ENCODE data around the gene MED9. TPM values are rescaled to one million over a fixed set of nuclear protein-coding genes. Genes with fewer than 3 reads are reported as not detected.

The MED9 gene
- total and polyA plus RNA-seq, 2 donors (not counting 1 experiment from before 2014, with no cell fraction given), result 10.5 to 11.7 TPM

DNA sequence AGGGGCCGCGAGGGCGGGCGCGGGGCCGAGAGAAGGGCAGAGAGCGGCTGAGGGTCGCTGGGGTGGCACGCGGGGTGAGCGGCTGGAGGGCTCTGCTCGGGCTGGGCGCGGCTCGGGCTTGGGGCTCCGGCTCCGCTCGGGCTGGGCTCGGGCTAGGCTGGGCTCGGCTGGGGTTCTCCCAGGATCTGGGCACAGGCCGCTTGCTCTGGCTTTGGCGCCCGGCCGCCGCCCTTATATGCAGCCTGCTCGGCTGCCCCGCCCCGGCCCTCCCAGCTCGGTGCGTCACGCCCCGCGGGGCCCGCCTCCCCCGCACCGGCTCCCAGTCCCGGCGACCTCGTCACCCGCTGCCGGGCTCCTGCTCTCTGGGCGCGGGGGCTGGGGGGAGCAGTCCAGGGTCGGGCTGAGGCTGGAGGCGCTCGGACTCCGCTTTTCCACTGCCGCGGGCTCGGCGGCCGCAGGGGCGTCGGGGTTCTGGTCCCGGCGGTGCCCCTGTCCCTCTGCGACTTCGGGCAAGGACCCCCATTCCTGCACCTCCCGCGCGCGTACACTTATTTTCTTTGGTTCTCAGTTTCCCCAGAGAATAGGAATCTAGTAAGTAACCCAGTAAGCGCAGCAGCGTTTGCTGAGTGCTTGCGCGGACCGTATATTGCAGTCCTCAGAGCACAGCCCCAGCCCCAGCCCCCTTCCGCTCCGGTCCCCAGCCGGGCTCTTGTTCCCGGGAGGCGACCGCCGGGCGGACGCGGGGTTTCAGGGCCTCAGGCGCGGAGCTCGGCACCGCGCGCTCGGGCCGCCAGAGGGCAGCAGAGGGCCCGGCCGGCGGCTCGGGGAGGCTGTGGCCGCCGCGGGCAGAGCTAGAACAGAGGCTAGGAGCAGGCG lies 19.6 kb downstream of the MED9 start, which contains the start of gene RASD1:
TSS of gene RASD1 (minus strand) at position 207 of the 876 bp plus-strand sequence. CDS start 214 bp downstream, outside the sequence.
- Histone ChIP-seq H2AFZ (ENCODE audit: low read length) (peak within 1 kb of the TSS; percentile 60), H3K4me2 (ENCODE audit: extremely low read depth, insufficient read depth, low read length) (peak within 1 kb of the TSS; percentile 86), H3K27me3 (ENCODE audit: control insufficient read depth, insufficient read depth, low read length) (peaks cover 3% of the 10 kb centered on the region), H3K9me3 (ENCODE audit: control insufficient read depth, insufficient read depth, low read depth, low read length) (no peaks in the 10 kb centered on the region), H3K4me3 (replicated peaks in 1 of 4; ENCODE audit: control extremely low read depth in 1 of 4, insufficient read depth in 1 of 4, low read depth in 3 of 4, low read length in 4 of 4) (peak within 1 kb of the TSS; percentile 54 to 69 (median 66)), H3K27ac (ENCODE audit: insufficient read depth, low read length) (peak within 1 kb of the TSS; percentile 64), H3K79me2 (ENCODE audit: control insufficient read depth, insufficient read depth, low read length) (no peaks in the 10 kb centered on the region), H4K20me1 (ENCODE audit: control insufficient read depth, extremely low read depth, insufficient read depth, low read length) (no peaks in the 10 kb centered on the region), H3K9ac (ENCODE audit: insufficient read depth, low read length) (peak within 1 kb of the TSS; percentile 52), H3K4me1 (ENCODE audit: control insufficient read depth, extremely low read depth, insufficient read depth, low read length) (peaks cover 5% of the 10 kb centered on the region), H3K36me3 (ENCODE audit: control insufficient read depth, insufficient read depth, low read length) (peaks cover 2% of the 10 kb centered on the region)
- peak; percentile 76 to 82 for DNase-seq (ENCODE audit: low read depth in 2 of 2)
- TF ChIP-seq, protein P1, sequence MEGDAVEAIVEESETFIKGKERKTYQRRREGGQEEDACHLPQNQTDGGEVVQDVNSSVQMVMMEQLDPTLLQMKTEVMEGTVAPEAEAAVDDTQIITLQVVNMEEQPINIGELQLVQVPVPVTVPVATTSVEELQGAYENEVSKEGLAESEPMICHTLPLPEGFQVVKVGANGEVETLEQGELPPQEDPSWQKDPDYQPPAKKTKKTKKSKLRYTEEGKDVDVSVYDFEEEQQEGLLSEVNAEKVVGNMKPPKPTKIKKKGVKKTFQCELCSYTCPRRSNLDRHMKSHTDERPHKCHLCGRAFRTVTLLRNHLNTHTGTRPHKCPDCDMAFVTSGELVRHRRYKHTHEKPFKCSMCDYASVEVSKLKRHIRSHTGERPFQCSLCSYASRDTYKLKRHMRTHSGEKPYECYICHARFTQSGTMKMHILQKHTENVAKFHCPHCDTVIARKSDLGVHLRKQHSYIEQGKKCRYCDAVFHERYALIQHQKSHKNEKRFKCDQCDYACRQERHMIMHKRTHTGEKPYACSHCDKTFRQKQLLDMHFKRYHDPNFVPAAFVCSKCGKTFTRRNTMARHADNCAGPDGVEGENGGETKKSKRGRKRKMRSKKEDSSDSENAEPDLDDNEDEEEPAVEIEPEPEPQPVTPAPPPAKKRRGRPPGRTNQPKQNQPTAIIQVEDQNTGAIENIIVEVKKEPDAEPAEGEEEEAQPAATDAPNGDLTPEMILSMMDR (conservative IDR thresholded peaks at IDR 0.05 in 1 of 2, IDR thresholded peaks at IDR 0.05 in 1 of 2; ENCODE audit: low read depth in 1 of 2, low read length in 2 of 2), result peak; percentile 39 to 71
- no peak for TF ChIP-seq EZH2 (IDR thresholded peaks at IDR 0.05; ENCODE audit: low read length, missing control alignments)

DNA sequence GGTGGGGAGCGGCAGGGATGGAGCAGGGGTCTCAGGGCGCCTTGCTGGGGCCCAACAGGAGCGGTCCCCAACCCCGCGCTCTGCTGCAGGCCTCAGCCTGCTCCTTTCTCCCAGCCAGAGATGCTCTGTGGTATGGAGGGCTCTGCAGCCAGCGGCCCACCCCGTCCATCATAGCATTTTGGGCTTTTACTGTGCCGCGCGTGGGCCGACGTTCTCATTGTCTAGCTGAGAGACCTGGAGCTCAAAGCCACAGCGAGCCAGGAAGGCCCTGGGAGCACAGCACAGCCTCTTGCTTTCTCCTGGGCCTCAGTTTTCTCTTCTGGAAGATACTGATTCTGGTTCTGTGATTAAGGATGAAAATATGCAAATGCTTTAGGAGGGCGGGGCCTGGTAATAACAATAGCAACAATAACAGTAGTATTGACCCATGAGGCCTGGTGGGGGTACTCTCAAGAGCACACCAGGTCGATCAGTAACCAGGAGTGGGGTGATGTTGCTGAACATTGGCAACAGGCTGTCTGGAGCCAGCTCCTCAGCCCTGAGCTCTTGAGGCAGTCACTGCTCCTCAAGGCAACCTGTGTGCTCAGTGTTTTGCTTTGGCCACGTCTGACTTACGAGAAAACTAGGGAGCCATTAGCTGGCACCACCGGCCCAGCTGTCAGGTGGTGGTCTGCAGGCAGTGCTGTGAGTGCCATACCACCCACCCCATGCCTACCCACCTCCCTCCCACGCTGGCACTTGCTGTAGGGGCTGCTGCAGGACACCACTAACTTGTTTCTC lies 20.5 kb downstream of the MED9 start:
- H3K27ac ChIP-seq (ENCODE audit: insufficient read depth, low read length), result no peak overlapping the region
- H3K79me2 ChIP-seq (ENCODE audit: control insufficient read depth, insufficient read depth, low read length), result no peaks in the 10 kb centered on the region
- no peak for TF ChIP-seq EZH2 (IDR thresholded peaks at IDR 0.05; ENCODE audit: low read length, missing control alignments)
- TF ChIP-seq, protein P1 (conservative IDR thresholded peaks at IDR 0.05 in 1 of 2, IDR thresholded peaks at IDR 0.05 in 1 of 2; ENCODE audit: low read depth in 1 of 2, low read length in 2 of 2), result no peak
- peaks cover 3% of the 10 kb centered on the region for H3K27me3 ChIP-seq (ENCODE audit: control insufficient read depth, insufficient read depth, low read length)
- peaks cover 2% of the 10 kb centered on the region for H3K36me3 ChIP-seq (ENCODE audit: control insufficient read depth, insufficient read depth, low read length)
- H3K4me3 ChIP-seq (replicated peaks in 1 of 4; ENCODE audit: control extremely low read depth in 1 of 4, insufficient read depth in 1 of 4, low read depth in 3 of 4, low read length in 4 of 4), result peak overlapping the region in 1 of 4 experiments; percentile 15
- no peaks in the 10 kb centered on the region for H4K20me1 ChIP-seq (ENCODE audit: control insufficient read depth, extremely low read depth, insufficient read depth, low read length)
- H3K4me1 ChIP-seq (ENCODE audit: control insufficient read depth, extremely low read depth, insufficient read depth, low read length), result peaks cover 5% of the 10 kb centered on the region
- no peaks in the 10 kb centered on the region for H3K9me3 ChIP-seq (ENCODE audit: control insufficient read depth, insufficient read depth, low read depth, low read length)
- no peak overlapping the region for H3K4me2 ChIP-seq (ENCODE audit: extremely low read depth, insufficient read depth, low read length)
- H3K9ac ChIP-seq (ENCODE audit: insufficient read depth, low read length), result no peak overlapping the region
- DNase-seq (ENCODE audit: low read depth in 2 of 2), result peak in 1 of 2 donors; percentile 20
- peak overlapping the region; percentile 16 for H2AFZ ChIP-seq (ENCODE audit: low read length)

Data from fibroblast of lung (primary cell).